Measurements from ENCODE around the gene STPG3. TPM values are rescaled to one million over a fixed set of nuclear protein-coding genes. Genes with fewer than 3 reads are reported as not detected.

STPG3 gene
- polyA plus RNA-seq, 2 of the 4 experiments (the other 2 are of a cell fraction): not detected

DNA sequence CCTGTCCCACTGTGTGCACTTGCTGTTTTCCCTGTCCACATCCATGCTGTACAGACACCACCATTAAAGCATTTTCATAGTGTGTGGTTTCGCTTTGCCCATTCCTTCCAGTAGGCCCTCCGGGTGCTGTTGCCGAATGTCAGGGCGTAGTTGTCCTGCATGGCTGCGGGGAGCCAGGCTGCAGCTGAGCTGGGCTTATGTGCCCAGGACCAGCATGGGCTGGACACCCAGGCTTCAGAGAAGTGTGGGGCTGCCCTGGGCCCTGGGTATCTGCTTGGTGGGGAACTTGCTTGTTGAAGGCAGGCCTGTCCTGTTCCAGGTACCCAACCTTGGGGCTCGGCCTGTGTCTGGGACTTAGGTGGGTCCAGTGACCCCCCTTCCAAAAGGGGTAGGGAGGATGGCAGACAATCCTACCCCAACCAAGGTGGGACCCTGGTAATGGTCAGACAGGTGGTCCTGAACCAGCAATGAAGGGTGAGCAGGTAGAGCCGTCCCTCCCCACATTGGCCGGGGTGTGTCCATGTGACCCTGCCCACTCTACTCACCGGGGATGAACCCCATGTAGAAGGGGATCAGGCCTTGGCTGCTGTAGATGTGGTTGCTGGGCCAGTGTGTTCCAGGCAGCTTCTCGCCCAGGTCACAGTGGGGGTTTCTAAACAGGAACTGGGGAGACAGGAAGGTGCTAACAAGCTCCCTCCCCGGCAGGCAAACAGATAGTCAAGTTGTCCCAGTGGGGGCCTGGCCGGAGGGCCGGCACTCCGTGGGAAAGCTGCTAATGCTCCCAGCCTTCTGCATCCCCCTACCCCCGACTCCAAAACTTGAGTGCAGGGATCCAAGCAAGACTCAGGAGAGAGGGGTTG lies 7.2 kb upstream of the STPG3 start (continued):
- TF ChIP-seq HOXB5 (CRISPR knock-in tag; IDR thresholded peaks at IDR 0.05): no peak
- TF ChIP-seq, protein P1, sequence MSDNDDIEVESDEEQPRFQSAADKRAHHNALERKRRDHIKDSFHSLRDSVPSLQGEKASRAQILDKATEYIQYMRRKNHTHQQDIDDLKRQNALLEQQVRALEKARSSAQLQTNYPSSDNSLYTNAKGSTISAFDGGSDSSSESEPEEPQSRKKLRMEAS (IDR thresholded peaks at IDR 0.05): no peak
- TF ChIP-seq, protein P2, sequence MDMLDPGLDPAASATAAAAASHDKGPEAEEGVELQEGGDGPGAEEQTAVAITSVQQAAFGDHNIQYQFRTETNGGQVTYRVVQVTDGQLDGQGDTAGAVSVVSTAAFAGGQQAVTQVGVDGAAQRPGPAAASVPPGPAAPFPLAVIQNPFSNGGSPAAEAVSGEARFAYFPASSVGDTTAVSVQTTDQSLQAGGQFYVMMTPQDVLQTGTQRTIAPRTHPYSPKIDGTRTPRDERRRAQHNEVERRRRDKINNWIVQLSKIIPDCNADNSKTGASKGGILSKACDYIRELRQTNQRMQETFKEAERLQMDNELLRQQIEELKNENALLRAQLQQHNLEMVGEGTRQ (IDR thresholded peaks at IDR 0.05): no peak
- no peak for TF ChIP-seq RNF2 (IDR thresholded peaks at IDR 0.05; ENCODE audit: borderline replicate concordance, low read depth)
- TF ChIP-seq TFCP2L1 (CRISPR knock-in tag; IDR thresholded peaks at IDR 0.05): peak; percentile 81; the same call in 1 of the 2 replicates
- TF ChIP-seq ESRRA (IDR thresholded peaks at IDR 0.05; ENCODE audit: borderline replicate concordance, low read length): no peak
- TF ChIP-seq CEBPB (IDR thresholded peaks at IDR 0.05): no peak
- TF ChIP-seq, protein P3, sequence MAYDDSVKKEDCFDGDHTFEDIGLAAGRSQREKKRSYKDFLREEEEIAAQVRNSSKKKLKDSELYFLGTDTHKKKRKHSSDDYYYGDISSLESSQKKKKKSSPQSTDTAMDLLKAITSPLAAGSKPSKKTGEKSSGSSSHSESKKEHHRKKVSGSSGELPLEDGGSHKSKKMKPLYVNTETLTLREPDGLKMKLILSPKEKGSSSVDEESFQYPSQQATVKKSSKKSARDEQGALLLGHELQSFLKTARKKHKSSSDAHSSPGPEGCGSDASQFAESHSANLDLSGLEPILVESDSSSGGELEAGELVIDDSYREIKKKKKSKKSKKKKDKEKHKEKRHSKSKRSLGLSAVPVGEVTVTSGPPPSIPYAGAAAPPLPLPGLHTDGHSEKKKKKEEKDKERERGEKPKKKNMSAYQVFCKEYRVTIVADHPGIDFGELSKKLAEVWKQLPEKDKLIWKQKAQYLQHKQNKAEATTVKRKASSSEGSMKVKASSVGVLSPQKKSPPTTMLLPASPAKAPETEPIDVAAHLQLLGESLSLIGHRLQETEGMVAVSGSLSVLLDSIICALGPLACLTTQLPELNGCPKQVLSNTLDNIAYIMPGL (CRISPR knock-in tag; IDR thresholded peaks at IDR 0.05; ENCODE audit: borderline replicate concordance): no peak
- TF ChIP-seq FOSB (CRISPR knock-in tag; IDR thresholded peaks at IDR 0.05): no peak; the same call in 1 of the 2 replicates
- no peak for TF ChIP-seq SMC3 (IDR thresholded peaks at IDR 0.05)
- peak; percentile 94 for TF ChIP-seq HOXA7 (CRISPR knock-in tag; IDR thresholded peaks at IDR 0.05)
- no peak for TF ChIP-seq NR3C1 (IDR thresholded peaks at IDR 0.05)

DNA sequence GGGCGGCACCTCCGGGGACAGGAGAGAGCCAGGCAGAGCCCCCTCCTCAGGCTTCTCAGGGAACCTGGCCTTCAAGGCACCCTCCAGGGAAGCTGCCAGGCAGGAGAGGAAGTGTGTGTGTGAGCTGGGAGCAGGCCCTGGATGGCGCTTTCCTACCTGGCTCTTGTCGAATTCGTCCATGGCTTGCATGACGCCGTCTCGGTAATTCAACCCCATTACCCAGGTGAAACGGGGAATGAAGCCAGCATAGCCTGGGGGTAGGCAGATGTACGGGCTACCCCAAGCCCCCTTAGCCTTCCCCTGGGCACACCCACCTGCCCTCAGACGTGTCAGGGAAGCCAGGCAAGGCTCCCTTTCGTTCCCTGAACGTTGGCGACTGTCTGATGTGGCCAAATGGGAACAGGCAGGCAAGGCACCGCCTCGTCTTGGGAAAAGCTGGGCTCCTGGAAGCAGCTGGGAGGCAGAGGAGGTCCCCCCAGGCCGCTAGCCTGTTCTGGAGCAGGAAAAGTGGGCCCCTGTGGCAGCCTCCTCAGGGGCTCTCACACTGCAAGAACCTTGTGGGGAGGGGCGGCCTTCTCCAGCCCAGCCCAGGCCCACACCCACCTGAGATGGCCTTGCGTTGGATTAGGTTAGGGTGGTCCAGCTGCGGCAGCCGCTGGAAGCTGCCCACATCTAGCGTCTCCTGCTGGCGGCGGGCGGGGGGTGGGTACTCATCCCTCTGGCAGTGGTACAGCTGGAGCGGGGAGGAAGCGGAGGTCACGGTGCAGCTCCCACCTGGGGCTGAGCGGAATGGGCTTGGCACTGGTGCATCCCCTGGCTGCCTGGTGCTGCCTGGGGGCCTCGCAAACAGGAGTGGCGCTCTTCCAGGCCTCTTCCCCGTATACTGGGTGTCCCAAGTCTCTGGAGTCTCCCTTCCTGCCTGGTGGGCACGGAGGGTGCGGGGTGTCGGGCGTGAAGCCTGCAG lies 6.3 kb upstream of the STPG3 start:
- POLR2A ChIA-PET: interaction anchor here (1.0 to 1.1 kb wide), 2 partner anchors 8 to 12 kb away, joined by 3 read pairs; no protein-coding TSS in a partner anchor
- Histone ChIP-seq H3K4me1 (peaks cover 19% of the 10 kb centered on the region), H3K9me3 (no peaks in the 10 kb centered on the region), H3K4me2 (no peak overlapping the region), H3K27ac (no peak overlapping the region), H3K4me3 (no peak overlapping the region)
- no peak for DNase-seq (ENCODE audit: low read depth in 1 of 2, low spot score in 1 of 2)
- CTCF ChIA-PET: interaction anchor here (1.3 to 13.1 kb wide), 3 partner anchors 8 to 177 kb away, joined by 3 to 236 read pairs (median 5); partner anchors contain the start of gene NELFB
- 93% methylated on average over 20 of the region's 36 CpGs for WGBS (ENCODE audit: missing lambda C conversion rate)
- TF ChIP-seq, protein P4, sequence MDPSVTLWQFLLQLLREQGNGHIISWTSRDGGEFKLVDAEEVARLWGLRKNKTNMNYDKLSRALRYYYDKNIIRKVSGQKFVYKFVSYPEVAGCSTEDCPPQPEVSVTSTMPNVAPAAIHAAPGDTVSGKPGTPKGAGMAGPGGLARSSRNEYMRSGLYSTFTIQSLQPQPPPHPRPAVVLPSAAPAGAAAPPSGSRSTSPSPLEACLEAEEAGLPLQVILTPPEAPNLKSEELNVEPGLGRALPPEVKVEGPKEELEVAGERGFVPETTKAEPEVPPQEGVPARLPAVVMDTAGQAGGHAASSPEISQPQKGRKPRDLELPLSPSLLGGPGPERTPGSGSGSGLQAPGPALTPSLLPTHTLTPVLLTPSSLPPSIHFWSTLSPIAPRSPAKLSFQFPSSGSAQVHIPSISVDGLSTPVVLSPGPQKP (IDR thresholded peaks at IDR 0.05; ENCODE audit: low read depth, low read length): no peak
- peak; percentile 66; the same call in 1 of the 2 replicates for TF ChIP-seq FOSB (CRISPR knock-in tag; IDR thresholded peaks at IDR 0.05)
- no peak for TF ChIP-seq MAFK (IDR thresholded peaks at IDR 0.05; ENCODE audit: partially characterized antibody)
- TF ChIP-seq HOXB5 (CRISPR knock-in tag; IDR thresholded peaks at IDR 0.05): no peak
- TF ChIP-seq, protein P5, sequence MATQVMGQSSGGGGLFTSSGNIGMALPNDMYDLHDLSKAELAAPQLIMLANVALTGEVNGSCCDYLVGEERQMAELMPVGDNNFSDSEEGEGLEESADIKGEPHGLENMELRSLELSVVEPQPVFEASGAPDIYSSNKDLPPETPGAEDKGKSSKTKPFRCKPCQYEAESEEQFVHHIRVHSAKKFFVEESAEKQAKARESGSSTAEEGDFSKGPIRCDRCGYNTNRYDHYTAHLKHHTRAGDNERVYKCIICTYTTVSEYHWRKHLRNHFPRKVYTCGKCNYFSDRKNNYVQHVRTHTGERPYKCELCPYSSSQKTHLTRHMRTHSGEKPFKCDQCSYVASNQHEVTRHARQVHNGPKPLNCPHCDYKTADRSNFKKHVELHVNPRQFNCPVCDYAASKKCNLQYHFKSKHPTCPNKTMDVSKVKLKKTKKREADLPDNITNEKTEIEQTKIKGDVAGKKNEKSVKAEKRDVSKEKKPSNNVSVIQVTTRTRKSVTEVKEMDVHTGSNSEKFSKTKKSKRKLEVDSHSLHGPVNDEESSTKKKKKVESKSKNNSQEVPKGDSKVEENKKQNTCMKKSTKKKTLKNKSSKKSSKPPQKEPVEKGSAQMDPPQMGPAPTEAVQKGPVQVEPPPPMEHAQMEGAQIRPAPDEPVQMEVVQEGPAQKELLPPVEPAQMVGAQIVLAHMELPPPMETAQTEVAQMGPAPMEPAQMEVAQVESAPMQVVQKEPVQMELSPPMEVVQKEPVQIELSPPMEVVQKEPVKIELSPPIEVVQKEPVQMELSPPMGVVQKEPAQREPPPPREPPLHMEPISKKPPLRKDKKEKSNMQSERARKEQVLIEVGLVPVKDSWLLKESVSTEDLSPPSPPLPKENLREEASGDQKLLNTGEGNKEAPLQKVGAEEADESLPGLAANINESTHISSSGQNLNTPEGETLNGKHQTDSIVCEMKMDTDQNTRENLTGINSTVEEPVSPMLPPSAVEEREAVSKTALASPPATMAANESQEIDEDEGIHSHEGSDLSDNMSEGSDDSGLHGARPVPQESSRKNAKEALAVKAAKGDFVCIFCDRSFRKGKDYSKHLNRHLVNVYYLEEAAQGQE (IDR thresholded peaks at IDR 0.05): no peak
- no peak for TF ChIP-seq CBX2 (IDR thresholded peaks at IDR 0.05; ENCODE audit: borderline replicate concordance, low read depth)
- TF ChIP-seq SREBF2 (IDR thresholded peaks at IDR 0.05): no peak
- no peak for TF ChIP-seq RCOR1 (IDR thresholded peaks at IDR 0.05; ENCODE audit: low read depth, low read length)
- no peak; a peak in 1 of 6 replicates for ATAC-seq
- no peak for FAIRE-seq
